Activated CD4-positive, alpha-beta T cell treated with anti-CD3 and anti-CD28 coated beads for 4 hours (primary cell): ENCODE results near the gene PBX4.

Source experiments
- DNase-seq, 2 donors: peaks; one replicate each; pipeline ENCODE4 v3.0.0-alpha.2; 2020

The PBX4 gene

DNA sequence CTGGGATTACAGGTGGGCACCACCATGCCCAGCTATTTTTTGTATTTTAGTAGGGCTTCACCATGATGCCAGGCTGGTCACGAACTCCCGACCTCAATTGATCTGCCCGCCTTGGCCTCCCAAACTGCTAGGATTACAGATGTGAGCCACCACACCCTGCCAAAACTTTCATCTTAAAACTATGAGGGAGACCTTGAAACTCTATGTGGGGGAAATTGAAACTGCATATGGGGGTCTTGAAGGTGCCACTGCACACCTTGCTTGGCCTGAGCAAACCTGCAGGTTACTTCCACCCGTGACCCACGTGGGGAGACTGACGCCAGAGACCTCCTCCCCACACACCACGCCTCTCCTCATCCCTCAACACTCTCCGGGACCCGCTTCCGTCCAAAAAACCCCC lies 64.8 kb downstream of the PBX4 start:
- no peak for DNase-seq

DNA sequence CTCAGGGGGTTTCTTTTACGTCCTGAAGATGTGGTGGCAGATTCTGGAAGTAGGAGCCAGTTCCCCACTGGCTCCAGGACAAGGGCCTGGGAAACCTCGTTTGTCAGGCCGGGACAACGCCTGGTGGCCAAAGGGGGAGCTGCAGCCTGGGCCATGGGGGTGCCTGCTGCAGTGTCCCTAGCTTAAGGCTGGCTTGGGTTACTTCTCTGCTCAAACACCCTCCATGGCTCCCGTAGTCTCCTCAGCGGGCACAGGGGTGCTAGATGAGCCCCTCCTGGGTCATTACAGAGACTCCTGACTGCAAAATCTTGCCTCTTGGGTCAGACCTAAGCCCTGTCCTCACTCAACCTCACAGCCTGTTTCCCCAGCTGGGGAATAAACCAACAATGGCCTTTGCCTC lies 65.7 kb downstream of the PBX4 start:
- DNase-seq = no peak

DNA sequence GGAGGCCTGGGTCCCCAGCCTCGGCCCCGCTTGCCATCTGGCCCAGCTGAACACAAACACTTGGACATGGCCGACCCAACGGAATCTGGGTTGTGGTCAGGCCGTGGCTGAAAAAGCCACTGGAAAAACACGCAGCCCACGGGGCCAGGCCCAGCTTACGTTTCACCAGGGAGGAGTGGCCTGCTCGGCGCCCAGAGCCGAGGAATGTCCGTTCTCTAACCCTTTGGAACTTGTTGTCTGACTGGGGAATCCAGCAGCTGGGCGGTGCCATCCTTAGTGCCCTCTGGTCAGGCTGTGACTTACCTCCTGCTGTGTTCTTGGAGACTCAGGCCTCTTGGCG lies 66.7 kb downstream of the PBX4 start:
- DNase-seq = no peak

DNA sequence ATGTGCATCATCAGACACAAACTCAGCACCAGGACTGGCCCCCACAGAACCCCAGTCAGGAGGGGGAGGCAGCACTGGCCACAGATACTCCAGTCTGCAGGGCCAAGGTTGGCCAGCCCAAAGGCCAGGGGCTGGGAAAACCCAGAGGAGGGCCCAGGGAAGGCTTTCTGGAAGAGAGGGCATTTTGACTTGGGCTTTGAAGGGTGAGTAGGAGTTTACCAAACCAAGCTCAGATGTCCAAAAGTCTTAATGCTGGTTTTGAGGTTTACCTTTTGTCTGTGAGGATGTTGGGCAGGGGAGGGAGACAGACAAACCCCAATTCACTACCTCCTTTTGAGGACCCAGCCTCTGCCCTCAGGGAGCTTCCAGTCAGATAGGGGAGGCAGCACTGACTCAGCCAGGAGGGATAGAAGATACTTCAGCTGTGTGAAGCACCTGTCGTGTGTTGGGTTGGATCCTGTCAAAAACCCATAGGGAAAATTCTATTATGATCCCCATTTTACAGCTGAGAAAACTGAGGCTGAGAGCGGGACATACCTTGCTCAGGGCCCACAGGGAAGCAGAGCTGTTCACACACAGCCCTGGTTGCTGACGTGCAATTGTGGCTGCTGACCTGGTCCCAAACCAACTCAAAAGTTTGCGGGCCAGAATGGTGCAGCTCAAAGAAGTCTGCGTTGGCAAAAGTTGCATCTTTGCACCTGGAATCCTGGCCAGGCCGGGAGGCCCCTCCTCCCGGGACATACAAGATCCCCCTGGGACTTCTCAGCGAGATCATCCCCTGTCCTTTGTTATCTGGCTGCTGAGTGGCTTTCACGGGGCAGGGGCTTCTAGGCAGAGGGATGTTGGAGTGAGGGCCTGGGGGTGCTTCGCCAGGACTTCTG lies 67.3 kb downstream of the PBX4 start:
- no peak for DNase-seq

DNA sequence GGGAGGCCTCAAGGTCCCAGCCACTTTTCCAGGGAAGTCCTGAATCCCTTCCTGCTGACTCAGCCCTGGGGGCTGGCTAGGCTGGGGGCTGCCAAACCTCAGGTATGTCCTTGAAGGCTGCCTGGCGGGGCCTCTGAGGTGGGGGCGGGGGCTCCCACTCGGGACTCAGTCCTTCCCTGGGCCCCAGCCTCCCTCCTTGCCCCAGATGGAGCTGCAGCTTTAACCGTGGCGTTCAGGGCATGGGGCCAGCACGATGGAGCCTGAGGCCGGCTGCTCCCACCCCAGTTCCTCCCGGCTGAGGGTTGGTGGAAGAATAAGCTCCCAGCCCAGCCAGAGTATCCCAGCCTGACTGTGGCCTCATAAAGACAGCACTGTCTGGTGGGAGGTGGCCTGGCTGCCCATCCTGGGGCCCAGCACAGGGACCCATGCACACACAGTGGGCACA lies 68.0 kb downstream of the PBX4 start:
- no peak for DNase-seq

DNA sequence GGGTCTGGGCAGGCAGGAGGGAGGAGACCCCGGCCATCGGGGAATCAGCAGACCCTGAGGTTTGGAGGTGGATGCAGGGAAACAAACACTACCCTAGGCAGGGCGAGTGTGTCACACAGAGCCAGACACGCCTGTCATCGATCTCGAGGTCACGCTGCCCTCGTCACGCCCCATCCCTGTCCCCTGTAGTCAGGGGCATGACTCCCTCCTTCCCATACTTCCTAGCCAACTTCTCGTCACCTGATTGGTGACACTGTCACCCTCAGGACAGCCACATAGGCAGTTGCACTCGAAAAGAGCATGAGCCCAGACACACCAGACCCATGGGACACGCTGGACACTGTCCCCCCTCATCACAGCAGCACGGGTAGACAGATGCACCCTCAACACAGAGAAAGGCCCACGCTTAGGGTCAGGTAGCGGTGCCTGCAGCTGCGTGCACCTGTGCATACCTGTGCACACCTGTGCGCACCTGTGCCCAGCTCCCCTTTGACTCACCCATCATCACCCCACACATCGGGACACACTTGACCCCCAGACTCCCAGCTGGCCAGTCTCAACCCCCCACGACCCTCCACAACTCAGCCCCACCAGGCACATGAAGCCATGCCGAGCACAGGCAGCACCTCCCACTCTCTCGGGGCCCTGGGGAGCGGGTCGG lies 68.6 kb downstream of the PBX4 start:
- DNase-seq = no peak

DNA sequence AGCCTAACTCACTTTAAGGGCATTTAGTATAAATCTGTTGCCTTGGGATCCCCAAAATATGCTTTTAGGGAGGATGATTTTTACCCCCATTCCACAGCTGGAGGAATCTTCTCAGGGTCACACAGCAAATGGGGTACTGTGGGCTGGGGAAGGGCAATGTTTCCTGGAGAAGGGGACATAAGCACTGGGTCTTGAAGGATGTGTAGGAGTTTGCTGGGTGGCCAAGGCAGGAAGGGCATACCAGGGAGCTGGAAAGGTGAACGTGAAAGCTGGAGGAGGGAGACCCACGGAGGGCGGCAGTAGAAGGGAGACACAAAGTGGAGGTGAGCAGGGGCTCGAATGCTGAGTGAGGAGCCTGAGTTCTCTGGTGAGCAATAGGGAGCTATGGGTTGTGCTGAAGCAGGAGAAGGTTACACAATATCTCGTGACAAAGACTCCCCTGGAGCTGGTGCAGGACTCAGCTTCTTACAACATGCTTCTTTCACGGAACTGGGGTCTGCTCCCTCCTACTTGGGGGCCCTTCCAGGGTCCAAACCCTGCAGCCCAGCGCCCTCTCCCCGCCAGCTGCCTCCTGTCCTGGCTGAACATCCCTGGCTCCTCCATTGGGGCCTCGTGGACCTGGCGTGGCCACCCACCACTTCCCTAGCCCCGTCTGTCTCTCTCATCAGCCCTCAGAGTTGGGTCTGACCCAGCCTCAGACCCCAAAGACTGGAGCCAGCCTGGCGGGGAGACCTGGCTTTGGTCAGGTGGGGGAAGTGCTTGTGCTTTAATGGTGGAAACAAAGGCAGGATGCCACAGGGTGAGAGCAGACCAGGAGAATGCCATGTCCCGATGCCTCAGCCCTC lies 69.3 kb downstream of the PBX4 start:
- DNase-seq = no peak

DNA sequence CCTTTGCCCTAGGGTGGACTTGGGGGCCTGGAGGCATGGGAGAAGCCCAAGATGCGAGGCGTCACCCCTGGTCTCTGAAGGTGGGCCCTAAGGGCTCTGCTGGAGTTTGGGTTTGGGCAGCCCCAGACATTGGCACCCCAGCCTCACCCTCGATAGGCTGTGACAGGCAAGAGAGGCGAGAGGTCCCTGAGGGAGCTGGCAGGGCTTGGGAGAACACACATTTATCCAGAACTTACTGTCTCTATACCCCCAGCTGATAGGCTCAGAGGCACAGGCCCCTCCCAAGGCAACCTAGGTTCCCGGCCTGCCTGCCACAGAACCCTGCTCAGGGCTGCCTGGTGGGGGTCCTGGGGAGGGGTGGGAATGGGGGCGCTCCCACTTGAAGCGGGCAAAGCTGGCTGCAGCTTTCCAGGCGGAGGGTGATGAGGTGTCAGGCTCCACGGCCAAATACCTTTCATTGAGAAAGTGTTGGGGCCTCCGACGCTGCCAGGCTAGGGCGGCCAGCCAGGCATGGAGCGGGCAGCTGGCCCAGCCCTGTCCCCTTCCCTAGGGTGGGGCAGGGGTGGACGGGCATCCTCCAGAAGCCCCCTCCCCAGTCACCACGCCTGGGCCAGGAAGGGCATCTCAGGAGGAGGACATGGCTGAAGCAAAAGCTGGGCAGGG lies 70.7 kb downstream of the PBX4 start:
- no peak for DNase-seq

DNA sequence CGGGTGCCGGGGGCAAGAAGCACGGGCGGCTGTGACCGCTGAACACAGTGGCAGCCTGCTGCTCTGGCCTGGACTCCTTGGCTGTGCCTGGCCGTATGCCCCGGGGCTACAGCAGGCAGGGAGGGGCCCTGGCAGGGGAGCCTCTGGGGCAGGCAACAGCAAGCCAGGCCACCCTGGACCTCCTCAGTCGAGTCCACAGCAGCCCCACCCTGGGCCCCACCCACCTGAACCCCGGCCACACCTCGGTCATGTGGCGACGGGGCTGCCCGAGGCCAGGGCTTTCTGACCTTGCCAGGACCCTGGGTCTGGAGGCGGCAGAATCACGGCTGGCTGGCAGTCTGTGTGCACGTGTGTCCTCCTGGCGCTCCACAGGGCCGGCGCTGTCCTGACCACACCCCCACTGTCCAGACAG lies 71.7 kb downstream of the PBX4 start:
- DNase-seq = no peak

DNA sequence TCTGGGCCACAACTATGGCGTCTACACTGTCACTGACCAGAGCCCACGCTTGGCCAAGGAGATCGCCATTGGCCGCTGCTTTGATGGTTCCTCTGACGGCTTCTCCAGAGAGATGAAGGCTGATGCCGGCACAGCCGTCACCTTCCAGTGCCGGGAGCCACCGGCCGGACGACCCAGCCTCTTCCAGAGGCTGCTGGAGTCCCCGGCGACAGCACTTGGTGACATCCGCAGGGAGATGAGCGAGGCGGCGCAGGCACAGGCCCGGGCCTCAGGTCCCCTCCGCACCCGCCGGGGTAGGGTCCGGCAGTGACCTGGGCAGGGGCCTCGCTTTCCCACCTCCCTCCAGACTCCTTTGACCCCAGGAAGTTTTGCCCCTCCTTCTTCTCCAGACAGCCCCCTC lies 72.8 kb downstream of the PBX4 start:
- no peak for DNase-seq

DNA sequence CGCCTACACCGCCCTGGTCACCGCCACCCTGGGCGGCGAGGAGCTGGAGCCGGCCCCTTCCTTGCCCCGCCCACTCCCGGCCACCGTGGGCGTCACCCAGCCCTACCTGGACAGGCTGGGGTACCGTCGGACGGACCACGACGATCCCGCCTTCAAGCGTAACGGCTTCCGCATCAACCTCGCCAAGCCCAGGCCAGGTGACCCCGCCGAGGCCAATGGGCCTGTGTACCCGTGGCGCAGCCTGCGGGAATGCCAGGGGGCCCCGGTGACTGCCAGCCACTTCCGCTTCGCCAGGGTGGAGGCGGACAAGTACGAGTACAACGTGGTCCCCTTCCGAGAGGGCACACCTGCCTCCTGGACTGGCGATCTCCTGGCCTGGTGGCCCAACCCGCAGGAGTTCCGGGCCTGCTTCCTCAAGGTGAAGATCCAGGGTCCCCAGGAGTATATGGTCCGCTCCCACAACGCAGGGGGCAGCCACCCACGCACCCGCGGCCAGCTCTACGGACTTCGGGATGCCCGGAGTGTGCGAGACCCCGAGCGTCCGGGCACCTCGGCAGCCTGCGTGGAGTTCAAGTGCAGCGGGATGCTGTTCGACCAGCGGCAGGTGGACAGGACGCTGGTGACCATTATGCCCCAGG lies 73.4 kb downstream of the PBX4 start:
- no peak for DNase-seq

DNA sequence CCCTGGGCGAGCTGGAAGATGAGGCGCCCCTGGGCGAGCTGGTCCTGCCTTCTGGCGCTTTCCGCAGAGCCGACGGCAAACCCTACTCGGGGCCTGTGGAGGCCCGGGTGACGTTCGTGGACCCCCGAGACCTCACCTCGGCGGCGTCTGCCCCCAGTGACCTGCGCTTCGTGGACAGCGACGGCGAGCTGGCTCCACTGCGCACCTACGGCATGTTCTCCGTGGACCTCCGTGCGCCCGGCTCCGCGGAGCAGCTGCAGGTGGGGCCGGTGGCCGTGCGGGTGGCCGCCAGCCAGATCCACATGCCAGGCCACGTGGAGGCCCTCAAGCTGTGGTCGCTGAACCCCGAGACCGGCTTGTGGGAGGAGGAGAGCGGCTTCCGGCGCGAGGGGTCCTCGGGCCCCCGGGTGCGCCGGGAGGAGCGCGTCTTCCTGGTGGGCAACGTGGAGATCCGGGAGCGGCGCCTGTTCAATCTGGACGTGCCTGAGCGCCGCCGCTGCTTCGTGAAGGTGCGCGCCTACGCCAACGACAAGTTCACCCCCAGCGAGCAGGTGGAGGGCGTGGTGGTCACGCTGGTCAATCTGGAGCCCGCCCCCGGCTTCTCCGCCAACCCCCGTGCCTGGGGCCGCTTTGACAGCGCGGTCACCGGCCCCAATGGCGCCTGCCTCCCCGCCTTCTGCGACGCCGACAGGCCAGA lies 74.1 kb downstream of the PBX4 start:
- no peak for DNase-seq

DNA sequence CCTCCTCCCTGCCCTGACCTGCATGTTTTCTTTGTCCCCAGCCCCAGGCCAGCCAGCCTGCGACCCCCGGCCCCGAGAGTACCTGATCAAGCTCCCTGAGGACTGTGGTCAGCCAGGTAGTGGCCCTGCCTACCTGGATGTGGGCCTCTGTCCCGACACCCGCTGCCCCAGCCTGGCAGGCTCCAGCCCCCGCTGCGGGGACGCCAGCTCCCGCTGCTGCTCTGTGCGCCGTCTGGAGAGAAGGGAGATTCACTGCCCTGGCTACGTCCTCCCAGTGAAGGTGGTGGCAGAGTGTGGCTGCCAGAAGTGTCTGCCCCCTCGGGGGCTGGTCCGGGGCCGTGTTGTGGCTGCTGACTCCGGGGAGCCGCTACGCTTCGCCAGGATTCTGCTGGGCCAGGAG lies 74.8 kb downstream of the PBX4 start:
- DNase-seq = no peak

DNA sequence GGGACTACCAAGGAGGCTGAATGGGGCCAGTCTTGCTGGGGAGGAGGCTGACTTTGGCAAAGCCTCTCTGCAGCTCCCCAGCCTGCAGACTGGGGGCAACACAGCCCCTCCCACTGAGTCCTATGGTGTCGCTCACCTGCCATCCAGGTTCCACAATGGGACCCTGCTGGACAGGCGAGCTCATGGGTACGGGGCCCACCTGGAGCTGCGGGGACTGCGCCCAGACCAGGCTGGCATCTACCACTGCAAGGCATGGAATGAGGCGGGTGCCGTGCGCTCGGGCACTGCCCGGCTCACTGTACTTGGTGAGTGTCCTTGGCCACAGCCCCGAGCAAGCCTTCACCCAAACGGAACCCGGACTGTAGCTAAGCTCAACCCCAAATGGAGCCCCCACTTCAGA lies 75.4 kb downstream of the PBX4 start:
- DNase-seq = no peak

DNA sequence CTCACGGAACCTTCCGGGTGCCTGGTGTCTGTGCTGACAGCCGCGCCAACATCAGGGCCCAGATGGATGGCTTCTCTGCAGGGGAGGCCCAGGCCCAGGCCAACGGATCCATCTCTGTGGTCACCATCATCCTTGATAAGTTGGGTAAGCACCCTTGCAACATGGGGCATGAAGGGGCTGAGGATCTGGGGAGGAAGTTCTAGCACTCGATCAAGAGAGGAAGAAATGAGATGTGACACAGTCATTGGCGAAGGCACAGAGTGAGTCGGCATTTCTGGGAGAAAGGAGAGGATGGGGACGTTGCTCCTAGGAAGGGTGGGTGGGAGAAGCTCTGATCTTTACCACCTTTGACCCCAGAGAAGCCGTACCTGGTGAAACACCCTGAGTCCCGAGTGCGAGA lies 76.0 kb downstream of the PBX4 start:
- no peak for DNase-seq

DNA sequence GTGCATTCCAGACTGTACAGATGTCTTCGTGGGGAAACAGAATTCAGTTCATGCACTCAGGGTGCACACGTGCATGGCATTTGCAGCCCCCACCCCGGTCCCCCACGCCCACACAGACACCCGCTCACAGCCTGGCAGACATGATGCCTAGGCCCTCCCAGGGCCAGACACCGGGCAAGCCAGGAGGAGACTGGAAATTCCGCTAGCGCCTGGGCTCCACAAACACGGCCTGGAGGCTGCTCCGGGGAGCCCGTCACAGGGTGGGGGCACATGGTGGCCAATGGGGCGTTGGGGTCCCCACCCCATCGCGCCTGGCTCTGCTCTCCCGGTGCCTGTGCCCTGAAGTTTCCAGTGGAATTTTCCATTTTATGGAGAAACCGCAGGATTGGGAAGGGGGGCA lies 76.9 kb downstream of the PBX4 start:
- DNase-seq = peak; percentile 29 to 31

DNA sequence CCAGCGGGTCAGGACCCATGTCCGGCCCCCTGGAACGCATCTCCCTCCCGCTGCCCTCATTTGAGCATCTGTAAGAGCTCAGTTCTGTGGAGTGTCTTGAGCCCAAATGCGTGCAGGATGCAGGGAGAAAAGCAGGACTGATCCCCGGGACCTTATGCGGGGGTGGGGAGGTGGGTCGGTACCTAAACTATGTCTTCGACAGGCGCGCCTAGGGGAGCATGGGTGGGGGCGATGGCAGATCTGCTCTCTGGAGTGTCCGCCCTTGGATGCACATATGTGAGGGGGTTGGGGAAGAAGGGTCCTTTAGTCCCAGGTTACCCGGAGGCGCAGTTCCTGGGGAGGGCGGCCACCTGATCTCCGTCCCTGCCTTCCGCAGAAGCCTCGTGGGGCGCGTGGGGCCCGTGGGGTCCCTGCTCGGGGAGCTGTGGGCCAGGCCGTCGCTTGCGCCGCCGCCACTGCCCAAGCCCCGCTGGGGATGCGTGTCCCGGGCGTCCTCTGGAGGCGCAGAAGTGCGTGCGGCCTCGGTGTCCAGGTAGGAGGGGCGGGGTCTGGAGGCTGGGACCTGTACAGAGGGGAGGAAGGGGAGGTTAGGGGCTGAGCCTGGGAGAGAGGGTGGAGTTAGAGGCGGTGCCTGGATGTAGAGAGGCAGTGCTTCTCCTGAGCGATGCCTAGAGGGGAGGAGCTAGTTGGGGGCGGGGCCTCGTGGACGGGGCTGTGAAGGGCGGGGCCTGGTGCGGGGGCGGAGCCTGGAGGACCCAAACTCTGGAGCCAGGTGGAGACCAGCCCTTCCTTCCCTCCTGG lies 77.6 kb downstream of the PBX4 start:
- peak; percentile 74 to 77 for DNase-seq

DNA sequence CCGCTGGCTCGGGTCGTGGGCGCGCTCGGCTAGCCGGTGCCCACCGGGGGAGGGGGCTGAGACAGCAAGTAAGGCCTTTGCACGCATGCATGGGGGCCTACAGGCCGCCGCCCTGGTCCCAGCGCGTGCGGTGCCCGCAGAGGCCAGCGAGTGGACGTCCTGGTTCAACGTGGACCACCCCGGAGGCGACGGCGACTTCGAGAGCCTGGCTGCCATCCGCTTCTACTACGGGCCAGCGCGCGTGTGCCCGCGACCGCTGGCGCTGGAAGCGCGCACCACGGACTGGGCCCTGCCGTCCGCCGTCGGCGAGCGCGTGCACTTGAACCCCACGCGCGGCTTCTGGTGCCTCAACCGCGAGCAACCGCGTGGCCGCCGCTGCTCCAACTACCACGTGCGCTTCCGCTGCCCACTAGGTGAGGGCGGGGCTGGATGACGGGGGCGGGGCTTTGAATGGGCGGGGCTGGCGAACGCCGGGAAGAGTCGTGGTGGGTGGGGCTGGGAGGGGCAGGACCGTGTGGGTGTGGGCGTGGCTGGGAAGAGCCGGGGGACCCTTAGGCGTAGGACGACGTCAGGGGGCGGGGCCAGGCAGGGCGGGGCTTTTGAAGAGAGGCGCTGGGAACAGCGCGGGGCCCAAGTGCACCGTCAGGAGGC lies 78.3 kb downstream of the PBX4 start:
- DNase-seq = peak; percentile 72 to 73

DNA sequence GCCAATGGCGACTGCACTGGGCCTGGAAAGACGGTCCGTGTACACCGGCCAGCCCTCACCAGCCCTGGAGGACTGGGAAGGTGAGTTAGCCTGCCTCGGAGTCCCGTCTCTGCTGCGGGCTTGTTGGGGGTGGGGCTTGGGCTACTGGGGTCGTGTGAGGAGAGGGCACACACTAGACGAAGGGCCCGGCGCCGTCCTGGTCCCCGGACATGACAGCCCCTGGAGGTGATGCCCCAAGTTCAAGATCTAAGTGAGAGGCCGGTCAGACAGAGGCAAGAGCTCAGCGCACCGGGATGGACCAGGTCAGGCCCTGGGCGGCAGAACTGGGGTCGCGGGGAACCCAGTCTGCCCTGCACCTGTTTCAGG lies 78.8 kb downstream of the PBX4 start:
- no peak for DNase-seq

DNA sequence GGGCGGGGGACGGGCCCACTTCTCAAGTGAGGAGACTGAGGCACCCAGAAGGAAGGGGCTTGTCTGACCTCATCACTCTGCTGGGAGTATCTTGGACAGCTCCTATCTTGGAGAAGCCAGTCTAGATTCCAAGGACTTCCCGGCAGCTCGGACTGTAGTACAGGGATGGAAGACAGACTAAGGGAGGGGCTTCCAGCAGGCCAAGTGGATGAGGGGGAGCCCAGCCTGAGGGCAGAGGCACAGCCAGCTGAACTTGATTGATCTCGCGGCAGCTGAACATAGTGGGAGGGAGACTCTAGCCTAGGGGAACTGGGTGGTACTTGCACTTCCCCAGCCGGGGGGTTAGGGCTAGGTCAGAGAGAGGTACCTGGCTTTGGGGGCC lies 79.7 kb downstream of the PBX4 start:
- DNase-seq = no peak
